HS-27A (cell line): Measurements from ENCODE around the gene ARSB.
"Not testable (repeated sequence)": the region's sequence is repeated elsewhere in the genome, so short reads cannot be mapped to it uniquely, and the experiment has no call there.

Source experiments
- DNase-seq: peaks from one replicate; pipeline ENCODE4 v3.0.0-alpha.2; 2012; ENCODE audit warnings: low read depth, missing footprints

The ARSB gene

DNA sequence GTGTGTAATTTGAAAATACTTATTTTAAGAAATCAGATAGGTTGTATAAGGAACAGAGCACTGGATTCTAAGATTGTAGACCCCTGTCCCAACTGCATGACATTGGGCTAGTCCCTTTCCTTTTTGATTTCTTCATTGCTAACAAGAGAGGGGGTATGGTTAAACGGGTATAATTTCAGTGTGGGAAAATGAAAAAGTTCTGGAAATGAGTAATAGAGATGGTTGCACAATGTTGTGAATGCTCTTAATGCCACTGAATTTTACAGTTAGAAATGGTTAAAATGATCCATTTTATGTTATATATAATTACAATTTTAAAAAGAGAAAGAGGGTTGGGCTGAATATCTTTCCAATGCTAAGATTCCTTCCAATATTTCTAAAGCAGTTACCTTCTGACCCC lies 233.2 kb downstream of the ARSB start:
- no peak for DNase-seq

DNA sequence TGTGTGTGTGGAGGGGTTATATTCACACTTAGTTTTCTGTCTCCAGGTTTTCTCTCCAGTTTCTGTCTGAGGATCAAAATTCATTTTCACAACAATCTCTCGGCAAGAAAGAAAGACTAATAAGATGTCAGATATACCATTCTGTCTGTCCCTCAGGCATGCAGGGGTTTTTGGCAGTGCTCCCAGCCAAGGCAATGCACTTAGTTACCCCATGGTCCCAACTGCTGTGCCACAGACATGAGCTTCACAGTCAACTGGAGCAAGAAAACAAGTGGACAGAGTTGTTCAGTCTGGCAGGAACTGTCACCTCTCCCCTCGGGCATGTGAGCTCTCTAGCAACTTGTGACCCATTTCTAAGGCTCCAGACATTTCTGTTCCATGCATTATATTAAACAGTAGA lies 234.8 kb downstream of the ARSB start:
- DNase-seq: no peak

DNA sequence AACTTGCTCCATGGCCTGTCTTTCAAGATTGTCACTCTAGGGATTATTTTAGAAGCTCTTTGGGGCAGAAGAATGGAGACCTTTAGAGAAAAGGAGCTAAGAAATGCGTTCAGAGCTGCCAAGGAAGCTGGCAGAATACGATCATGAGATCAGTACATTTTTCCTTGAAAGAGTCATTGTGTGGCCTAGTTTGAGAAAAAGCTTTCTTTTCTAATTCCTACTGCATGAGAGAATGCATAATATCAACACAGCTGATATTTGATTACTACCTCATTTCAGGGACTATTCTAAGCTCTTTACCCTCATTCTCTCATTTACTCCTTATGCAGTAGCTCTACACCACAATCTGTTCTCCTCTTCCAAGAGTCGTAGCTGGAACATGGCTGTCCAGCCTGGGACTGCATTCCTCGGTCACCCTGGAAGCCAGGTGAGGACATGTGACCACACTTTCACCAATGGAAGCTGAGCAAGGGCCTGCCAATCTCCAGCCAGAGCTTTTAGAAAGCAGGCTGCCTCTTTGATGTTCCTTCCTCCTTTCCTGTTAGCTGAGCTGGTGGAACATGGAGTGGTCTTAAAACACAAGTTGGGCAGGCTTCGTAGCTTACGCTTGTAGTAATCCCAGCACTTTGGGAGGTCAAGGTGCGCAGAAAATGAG lies 237.3 kb downstream of the ARSB start:
- no peak for DNase-seq

GRCh38 chr5:78747055-78747454 lies 238.1 kb downstream of the ARSB start:
- DNase-seq: no peak

DNA sequence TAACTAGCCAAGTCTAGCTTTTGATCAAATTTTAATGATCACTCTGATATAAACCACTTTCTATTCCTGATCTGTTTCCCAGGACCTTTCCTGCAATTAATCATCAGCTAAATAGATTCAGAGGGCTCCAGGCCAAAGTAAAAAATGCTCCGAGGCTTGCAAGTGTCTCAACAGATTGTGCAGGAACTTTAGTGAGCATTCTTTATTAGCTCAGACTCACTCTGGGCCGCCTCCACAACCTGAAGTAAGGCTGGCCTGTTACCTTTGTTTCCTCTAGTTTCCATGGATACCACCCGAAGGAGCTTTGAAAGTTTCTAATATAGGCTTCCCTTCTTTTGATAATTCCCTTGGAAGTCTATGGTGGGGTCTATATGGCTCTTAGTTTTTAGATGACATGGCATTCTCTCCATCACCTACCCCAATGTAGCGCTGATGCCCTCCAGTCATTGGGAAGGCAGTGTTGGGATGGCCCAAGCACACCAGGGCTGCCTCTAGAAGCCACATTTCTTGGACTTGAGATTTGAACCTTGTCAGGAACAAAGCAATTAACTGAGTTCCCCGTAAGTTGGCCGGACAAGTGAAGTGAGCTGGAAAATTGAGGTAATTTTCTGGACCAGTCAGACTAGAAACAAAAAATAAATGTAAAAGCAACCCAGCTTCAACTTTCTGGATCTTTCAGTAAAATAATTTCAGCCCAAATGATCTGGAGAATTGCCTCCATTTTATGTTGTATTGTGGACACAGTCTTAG lies 238.9 kb downstream of the ARSB start:
- no peak for DNase-seq

GRCh38 chr5:78744951-78745534 lies 240.1 kb downstream of the ARSB start:
- no peak for DNase-seq

DNA sequence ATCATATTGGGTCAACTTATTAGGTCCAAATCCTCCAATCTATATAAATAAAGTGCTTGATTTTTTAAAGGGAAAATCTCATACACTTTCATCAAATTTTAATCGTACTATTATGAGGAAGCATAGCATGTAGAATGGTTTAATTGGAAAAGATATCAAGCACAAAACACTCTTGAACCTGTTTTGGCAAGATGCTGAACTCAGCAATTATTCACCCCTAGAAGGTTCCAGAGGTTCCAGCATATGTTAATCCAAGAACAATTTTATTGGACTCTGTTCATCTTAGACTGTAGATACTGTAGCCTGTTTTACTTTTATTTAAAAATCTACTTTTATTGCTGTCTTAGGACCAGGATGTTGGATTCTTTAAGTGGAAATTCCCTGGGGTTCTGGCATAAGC lies 244.1 kb downstream of the ARSB start:
- DNase-seq: no peak

GRCh38 chr5:78738693-78739300 lies 246.3 kb downstream of the ARSB start:
- no peak for DNase-seq

GRCh38 chr5:78738104-78738503 lies 247.0 kb downstream of the ARSB start:
- no peak for DNase-seq

DNA sequence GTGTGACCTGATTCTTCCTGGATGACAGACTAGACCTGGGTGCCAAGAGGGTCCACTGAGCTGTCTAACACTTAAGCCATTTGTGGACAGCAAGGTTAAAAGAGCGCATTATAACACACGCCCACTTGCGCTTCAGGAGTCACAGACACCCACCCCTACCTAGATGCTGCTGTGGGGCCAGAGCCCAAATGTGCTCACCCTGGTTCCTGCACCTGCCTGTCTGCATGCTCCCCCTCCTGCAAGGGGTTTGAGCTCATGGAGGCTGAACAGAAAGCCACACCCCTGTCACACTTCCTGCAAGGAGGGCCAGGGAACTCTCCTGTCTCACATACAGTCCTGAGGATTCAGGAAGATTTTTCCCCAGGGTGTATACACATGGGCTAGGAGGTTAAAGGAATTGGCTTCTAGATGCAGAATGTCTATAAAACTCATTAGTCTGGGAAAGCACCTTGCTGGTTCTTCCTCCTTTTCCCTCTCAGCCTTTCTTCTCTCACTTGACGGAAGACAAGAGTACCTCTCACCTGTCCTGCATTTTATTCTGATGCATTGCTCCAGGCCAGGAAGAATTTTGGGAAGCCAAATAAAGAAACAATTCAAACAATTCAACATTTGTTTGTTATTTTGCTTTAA lies 249.2 kb downstream of the ARSB start:
- no peak for DNase-seq

GRCh38 chr5:78734950-78735349 lies 250.2 kb downstream of the ARSB start:
- DNase-seq: no peak

DNA sequence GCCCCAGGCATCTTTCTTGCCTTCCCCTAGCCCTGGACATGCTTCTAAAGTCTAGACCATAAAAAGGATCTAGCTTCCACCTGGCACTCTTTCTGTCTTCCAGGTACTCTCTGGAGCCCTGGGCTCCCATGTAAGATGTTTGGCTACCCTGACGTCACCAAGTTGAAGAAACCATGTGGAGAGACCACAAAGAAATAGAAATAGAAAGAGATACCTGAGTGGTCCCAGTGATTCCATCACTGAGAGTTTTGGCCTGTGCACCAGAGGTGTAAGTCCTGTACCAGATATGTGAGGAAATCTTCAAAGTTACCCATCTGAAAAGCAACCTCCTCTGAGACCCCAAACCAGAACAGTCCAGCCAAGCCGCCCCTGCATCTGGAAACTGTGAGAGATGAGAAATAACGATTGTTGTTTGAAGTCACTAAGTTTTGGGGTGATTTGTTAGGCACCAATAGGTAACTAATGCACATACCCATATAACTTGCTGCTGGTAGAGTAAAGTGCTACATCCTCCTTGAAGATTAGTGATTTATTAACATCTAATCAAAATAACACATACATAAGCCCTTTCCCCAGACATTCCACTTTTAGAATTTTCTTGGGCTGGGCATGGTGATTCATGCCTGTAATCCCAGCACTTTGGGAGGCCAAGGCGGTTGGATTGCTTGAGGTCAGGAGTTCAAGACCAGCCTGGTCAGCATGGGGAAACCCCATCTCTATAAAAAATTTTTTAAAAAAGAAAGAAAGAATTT lies 250.8 kb downstream of the ARSB start:
- DNase-seq: no peak

DNA sequence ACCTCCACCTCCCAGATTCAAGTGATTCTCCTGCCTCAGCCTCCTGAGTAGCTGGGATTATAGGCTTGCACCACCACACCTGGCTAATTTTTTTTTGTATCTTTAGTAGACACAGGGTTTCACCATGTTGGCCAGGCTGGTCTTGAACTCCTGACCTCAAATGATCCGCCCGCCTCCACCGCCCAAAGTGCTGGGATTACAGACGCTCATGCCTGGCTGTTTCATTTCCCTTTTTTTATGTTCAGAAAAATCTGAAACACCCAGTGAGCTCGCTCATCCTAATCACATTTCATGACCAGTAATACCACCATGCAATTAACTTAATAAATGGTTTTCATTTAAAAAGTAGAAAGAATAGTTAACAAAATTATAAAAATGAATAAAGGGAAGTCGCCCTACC lies 252.4 kb downstream of the ARSB start:
- not testable (repeated sequence) for DNase-seq

- no peak for DNase-seq
Measured at GRCh38 chr5:78731884-78732283, 253.2 kb downstream of the ARSB start.

GRCh38 chr5:78730300-78731094 lies 254.6 kb downstream of the ARSB start:
- DNase-seq: no peak

GRCh38 chr5:78727786-78728761 lies 257.0 kb downstream of the ARSB start:
- no peak for DNase-seq
